Trophoblast cell (in vitro differentiated cells and primary cell): Measurements from ENCODE around the gene NR2F1.

Source experiments
- DNase-seq, 2 donors: peaks; one replicate each; pipeline ENCODE4 v3.0.0-alpha.2; 2016
- H2AFZ ChIP-seq: 2 replicates; pipeline ENCODE4 v1.6.1; 2013; ENCODE audit warnings: low read length, moderate library complexity, mild to moderate bottlenecking; ENCODE audit not compliant: insufficient read depth, poor library complexity
- H2AK5ac ChIP-seq: 2 replicates; pipeline ENCODE4 v1.6.1; 2013; ENCODE audit warnings: mild to moderate bottlenecking, low read length
- H2BK120ac ChIP-seq: 2 replicates; pipeline ENCODE4 v1.6.1; 2013; ENCODE audit warnings: low read length, mild to moderate bottlenecking, moderate library complexity; ENCODE audit not compliant: insufficient read depth, poor library complexity
- H2BK12ac ChIP-seq: 2 replicates; pipeline ENCODE4 v1.6.1; 2013; ENCODE audit warnings: mild to moderate bottlenecking, low read length, moderate library complexity
- H2BK5ac ChIP-seq: 2 replicates; pipeline ENCODE4 v1.6.1; 2013; ENCODE audit warnings: low read length, low read depth, moderate library complexity, mild to moderate bottlenecking; ENCODE audit not compliant: poor library complexity
- H3K14ac ChIP-seq: 2 replicates; pipeline ENCODE4 v1.6.1; 2013; ENCODE audit warnings: mild to moderate bottlenecking, low read length
- H3K18ac ChIP-seq: 2 replicates; pipeline ENCODE4 v1.6.1; 2013; ENCODE audit warnings: mild to moderate bottlenecking, low read length
- H3K23ac ChIP-seq: 2 replicates; pipeline ENCODE4 v1.6.1; 2013; ENCODE audit warnings: low read length
- H3K27ac ChIP-seq: 2 replicates; pipeline ENCODE4 v1.5.1; 2013; ENCODE audit warnings: low read depth, mild to moderate bottlenecking, inconsistent platforms, low read length, moderate library complexity
- H3K27me3 ChIP-seq: 2 replicates; pipeline ENCODE4 v1.6.1; 2013; ENCODE audit warnings: inconsistent platforms, mild to moderate bottlenecking, low read length, moderate library complexity; ENCODE audit not compliant: insufficient read depth
- H3K36me3 ChIP-seq, 2 experiments: 1 replicate in 1 of 2; 2 replicates in 1 of 2; pipeline ENCODE4 v1.6.1; 2013; ENCODE audit warnings: low read length in 2 of 2, mild to moderate bottlenecking in 2 of 2, moderate library complexity in 1 of 2; ENCODE audit not compliant: insufficient read depth in 2 of 2, control insufficient read depth in 1 of 2
- H3K4ac ChIP-seq: 2 replicates; pipeline ENCODE4 v1.6.1; 2013; ENCODE audit warnings: low read depth, mild to moderate bottlenecking, low read length, moderate library complexity
- H3K4me1 ChIP-seq, 2 experiments: 1 replicate in 1 of 2; 2 replicates in 1 of 2; pipeline ENCODE4 v1.6.1; 2013; ENCODE audit warnings: low read length in 2 of 2, mild to moderate bottlenecking in 2 of 2, moderate library complexity in 1 of 2; ENCODE audit not compliant: insufficient read depth in 2 of 2, control insufficient read depth in 1 of 2
- H3K4me2 ChIP-seq: 2 replicates; pipeline ENCODE4 v1.6.1; 2013; ENCODE audit warnings: inconsistent platforms, mild to moderate bottlenecking, low read length, moderate library complexity
- H3K4me3 ChIP-seq: 2 replicates; pipeline ENCODE4 v1.5.1; 2013; ENCODE audit warnings: mild to moderate bottlenecking, low read depth, low read length, inconsistent platforms
- H3K79me1 ChIP-seq: one replicate; pipeline ENCODE4 v1.6.1; 2013; ENCODE audit warnings: low read length
- H3K79me2 ChIP-seq: 2 replicates; pipeline ENCODE4 v1.6.1; 2013; ENCODE audit warnings: low read length, mild to moderate bottlenecking; ENCODE audit not compliant: control insufficient read depth, insufficient read depth, poor library complexity
- H3K9ac ChIP-seq: 2 replicates; pipeline ENCODE4 v1.6.1; 2013; ENCODE audit warnings: mild to moderate bottlenecking, low read length
- H3K9me3 ChIP-seq: 2 replicates; pipeline ENCODE4 v1.6.1; 2013; ENCODE audit warnings: low read depth, mild to moderate bottlenecking, control low read depth, inconsistent platforms, low read length; ENCODE audit not compliant: insufficient read depth
- H4K12ac ChIP-seq: 2 replicates; pipeline ENCODE4 v1.6.1; 2013; ENCODE audit warnings: low read depth, mild to moderate bottlenecking, low read length, moderate library complexity
- H4K8ac ChIP-seq: 2 replicates; pipeline ENCODE4 v1.6.1; 2013; ENCODE audit warnings: low read depth, mild to moderate bottlenecking, low read length, moderate library complexity
- H4K91ac ChIP-seq: one replicate; pipeline ENCODE4 v1.6.1; 2013; ENCODE audit warnings: low read depth, mild to moderate bottlenecking, low read length, moderate library complexity
- WGBS: extraction: QIAGEN DNeasy Blood & Tissue Kit; methylation state at CpG from one replicate; pipeline ENCODE4 v1.1.7; 2013; ENCODE audit warnings: missing lambda C conversion rate; ENCODE audit not compliant: insufficient read length, insufficient coverage; ENCODE audit errors: extremely low coverage; 5-methylcytosine and 5-hydroxymethylcytosine counted together

Gene NR2F1

DNA sequence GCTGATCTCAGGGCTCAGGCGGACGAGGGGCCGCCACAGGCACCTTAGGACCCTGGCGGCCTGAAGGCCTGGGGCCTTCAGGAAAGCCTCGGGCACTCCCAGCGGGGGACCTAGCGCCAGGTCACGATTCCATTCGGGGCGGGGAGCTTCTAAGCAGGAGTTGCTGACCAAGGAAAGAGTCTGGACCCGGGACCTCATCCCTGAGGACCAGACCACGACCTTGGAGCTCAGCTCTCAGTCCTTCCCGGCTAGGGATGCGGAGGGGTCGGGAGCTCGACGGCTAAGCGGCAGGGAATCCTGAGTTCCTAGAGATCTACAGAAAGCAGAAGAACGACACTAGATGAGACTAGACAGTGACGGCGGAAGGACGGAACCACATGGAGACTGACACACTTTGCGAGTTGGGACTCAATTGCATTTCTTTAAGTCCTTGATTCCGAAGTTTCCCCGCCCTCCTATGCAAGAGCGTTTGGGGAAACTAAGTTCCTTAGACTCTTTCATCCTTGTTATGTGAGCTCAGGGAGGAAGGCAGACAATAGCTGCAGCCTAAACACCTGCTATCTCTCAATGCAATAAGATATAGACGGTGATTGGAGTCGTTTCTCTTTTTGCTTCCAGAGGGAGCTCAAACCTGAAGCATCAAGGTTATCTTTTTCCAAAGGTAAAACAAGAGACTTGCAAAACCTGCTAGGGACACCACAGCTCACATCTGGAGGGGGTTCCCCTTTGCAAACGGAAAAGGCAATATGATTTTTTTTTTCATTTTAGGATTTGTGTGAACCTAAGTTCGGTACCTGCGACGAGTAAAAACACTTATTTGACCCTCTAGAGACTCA lies 11.7 kb upstream of the NR2F1 start:
- Histone ChIP-seq H3K79me2 (no peaks in the 10 kb centered on the region), H2BK120ac (no peak overlapping the region), H4K91ac (no peak overlapping the region), H4K12ac (no peak overlapping the region), H3K4me3 (peak overlapping the region; percentile 62), H4K8ac (no peak overlapping the region), H3K27ac (no peak overlapping the region), H2AK5ac (no peak overlapping the region), H3K23ac (no peak overlapping the region), H2AFZ (no peak overlapping the region), H2BK12ac (no peak overlapping the region), H3K9me3 (peaks cover 6% of the 10 kb centered on the region), H3K4me2 (peak overlapping the region; percentile 72), H3K79me1 (no peaks in the 10 kb centered on the region), H3K9ac (no peak overlapping the region), H3K4me1 (peaks cover 3 to 13% of the 10 kb centered on the region in 2 experiments), H3K18ac (no peak overlapping the region), H2BK5ac (no peak overlapping the region), H3K14ac (no peak overlapping the region), H3K4ac (no peak overlapping the region), H3K27me3 (peaks cover 59% of the 10 kb centered on the region), H3K36me3 (no peaks in the 10 kb centered on the region)
- no CpG with 5 or more reads among the region's 32 CpGs for WGBS
- DNase-seq: no peak

DNA sequence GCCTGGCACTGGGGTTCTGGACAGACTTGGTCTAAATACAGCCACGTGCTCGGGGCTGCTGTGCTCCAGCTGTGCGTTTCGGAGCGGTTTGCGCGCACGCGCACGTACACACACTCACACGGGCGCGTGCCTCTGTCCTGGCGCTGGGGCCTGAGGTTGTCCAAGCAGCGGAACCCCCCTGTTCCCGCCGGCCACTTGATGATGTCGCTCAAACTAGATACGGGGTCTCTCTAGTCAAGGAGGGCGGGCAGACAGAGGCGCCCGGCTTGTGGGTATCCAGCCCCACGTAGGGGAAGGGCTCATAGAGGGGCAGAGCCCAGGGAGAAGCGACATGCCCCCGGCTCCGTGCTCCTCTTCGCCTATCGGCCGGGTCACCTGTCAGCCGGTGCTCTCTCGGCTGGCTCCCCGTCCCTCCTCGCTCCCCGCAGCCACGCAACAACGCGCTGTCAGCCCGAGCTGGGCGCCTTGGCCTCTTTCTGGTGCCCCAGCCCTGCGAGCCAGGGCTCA lies 10.9 kb upstream of the NR2F1 start:
- H3K18ac ChIP-seq: no peak overlapping the region
- no peak overlapping the region for H2BK120ac ChIP-seq
- H2AK5ac ChIP-seq: no peak overlapping the region
- H3K79me2 ChIP-seq: no peaks in the 10 kb centered on the region
- no peak overlapping the region for H4K12ac ChIP-seq
- H3K14ac ChIP-seq: no peak overlapping the region
- no CpG with 5 or more reads among the region's 40 CpGs for WGBS
- no peak overlapping the region for H3K27ac ChIP-seq
- no peak overlapping the region for H2BK12ac ChIP-seq
- H3K4ac ChIP-seq: no peak overlapping the region
- H3K4me2 ChIP-seq: peak overlapping the region; percentile 44
- no peak overlapping the region for H3K4me3 ChIP-seq
- no peak overlapping the region for H3K9ac ChIP-seq
- no peak overlapping the region for H3K23ac ChIP-seq
- no peak overlapping the region for H2BK5ac ChIP-seq
- peaks cover 62% of the 10 kb centered on the region for H3K27me3 ChIP-seq
- no peak overlapping the region for H2AFZ ChIP-seq
- H3K79me1 ChIP-seq: no peaks in the 10 kb centered on the region
- H3K4me1 ChIP-seq: peaks cover 3 to 13% of the 10 kb centered on the region in 2 experiments
- no peak for DNase-seq
- peaks cover 6% of the 10 kb centered on the region for H3K9me3 ChIP-seq
- no peaks in the 10 kb centered on the region for H3K36me3 ChIP-seq
- no peak overlapping the region for H4K8ac ChIP-seq
- no peak overlapping the region for H4K91ac ChIP-seq

DNA sequence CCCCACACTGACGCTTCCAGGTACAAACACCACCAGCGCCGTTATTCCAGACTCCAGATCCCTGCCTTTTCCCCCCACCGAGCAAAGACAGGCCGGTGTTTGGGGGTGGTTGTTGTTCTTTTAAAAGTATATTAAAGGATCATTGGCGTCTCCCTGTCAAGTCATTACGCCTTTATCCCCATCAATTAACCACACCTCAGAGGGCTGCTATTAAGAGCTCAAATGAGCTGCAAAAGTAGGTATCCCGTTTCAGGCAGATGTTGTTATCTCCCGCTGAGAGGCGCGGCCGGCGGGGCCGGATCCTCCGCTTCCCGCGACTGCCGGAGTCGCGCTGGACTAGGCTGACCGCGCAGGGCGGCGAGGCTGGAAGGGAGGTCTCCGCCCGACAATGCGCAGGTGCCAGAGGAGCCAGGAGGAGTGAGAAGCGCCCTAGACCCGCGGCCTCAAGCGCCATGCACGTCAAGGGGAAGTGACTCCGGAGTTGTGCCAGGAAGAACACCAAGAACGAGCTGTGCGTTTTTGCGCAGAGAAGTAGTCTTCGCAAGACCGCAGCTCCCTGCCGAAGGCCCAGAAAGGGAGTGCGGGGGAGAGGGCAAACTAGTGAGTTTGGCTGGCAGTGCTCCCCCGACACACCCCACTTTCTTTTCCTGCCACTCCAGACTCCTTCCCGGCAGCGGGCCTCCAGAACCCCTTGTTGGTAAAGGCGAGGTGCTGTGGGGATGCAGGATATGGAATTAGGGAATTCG lies 10.2 kb upstream of the NR2F1 start:
- Histone ChIP-seq H2BK120ac (no peak overlapping the region), H3K36me3 (no peaks in the 10 kb centered on the region), H3K23ac (no peak overlapping the region), H2AK5ac (no peak overlapping the region), H3K27me3 (peaks cover 68% of the 10 kb centered on the region), H4K12ac (no peak overlapping the region), H4K91ac (no peak overlapping the region), H2BK12ac (no peak overlapping the region), H3K4ac (no peak overlapping the region), H3K9me3 (peaks cover 6% of the 10 kb centered on the region), H3K18ac (no peak overlapping the region), H2BK5ac (no peak overlapping the region), H3K4me2 (peak overlapping the region; percentile 19), H3K9ac (no peak overlapping the region), H3K4me3 (no peak overlapping the region), H2AFZ (no peak overlapping the region), H3K4me1 (peaks cover 3 to 13% of the 10 kb centered on the region in 2 experiments), H3K27ac (no peak overlapping the region), H3K79me2 (no peaks in the 10 kb centered on the region), H3K14ac (no peak overlapping the region), H4K8ac (no peak overlapping the region), H3K79me1 (no peaks in the 10 kb centered on the region)
- WGBS: no CpG with 5 or more reads among the region's 45 CpGs
- no peak for DNase-seq

DNA sequence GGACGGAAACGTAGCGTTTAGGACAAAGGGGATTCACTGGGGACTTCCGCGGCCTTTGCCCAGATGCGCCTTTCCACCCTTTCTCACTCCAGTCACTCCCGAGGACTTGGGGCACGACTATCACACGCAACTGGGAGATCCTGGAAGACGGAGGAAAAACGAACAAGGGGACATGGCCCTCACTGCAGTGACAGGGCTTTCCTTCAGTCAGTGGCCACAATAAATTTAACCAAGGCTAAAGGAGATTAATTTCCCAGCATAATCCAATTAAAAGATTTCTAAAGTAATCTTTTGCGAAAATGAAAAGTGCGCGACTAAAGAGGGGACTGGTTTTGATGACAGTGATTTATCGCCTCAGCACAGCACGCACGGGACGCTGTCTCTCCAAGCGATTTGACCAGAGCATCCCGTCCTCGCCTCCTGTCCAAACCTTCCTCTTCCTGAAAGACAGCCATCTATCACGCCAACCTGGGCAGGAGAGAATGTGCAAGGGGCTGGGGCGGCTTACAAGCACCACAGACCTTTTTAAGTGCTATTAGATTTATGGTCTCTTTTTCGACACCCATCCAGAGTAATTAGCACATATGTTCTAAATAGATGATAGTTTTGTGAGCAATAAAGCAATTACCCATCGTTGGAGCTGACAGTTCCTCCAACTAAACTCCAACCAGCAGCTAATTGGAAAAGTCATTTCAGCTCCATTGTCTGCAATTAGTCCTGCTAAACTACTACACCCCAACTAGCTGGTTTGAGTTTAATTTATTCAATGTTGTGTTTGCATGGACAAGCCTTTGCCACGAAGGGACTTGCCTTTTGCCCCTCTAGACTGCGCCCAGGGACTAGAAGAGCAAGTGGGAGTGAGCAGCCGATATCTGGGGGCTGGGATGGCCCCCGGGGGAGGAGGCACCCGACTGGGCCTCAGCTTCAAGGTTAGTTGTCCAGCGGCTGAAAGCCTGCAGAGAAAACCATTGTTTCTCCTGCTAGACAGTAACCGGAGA lies 9.4 kb upstream of the NR2F1 start:
- no peak overlapping the region for H3K23ac ChIP-seq
- H4K12ac ChIP-seq: no peak overlapping the region
- H3K79me1 ChIP-seq: no peaks in the 10 kb centered on the region
- H3K27ac ChIP-seq: no peak overlapping the region
- H3K4me1 ChIP-seq: peaks cover 3 to 13% of the 10 kb centered on the region in 2 experiments
- H4K8ac ChIP-seq: no peak overlapping the region
- no peak overlapping the region for H2BK120ac ChIP-seq
- H3K4me2 ChIP-seq: no peak overlapping the region
- H3K27me3 ChIP-seq: peaks cover 76% of the 10 kb centered on the region
- H3K14ac ChIP-seq: no peak overlapping the region
- H3K9ac ChIP-seq: no peak overlapping the region
- no peak overlapping the region for H3K4me3 ChIP-seq
- no CpG with 5 or more reads among the region's 32 CpGs for WGBS
- H3K18ac ChIP-seq: no peak overlapping the region
- no peaks in the 10 kb centered on the region for H3K79me2 ChIP-seq
- no peak overlapping the region for H2AK5ac ChIP-seq
- no peak overlapping the region for H2BK5ac ChIP-seq
- H3K36me3 ChIP-seq: no peaks in the 10 kb centered on the region
- H3K9me3 ChIP-seq: peaks cover 6% of the 10 kb centered on the region
- H3K4ac ChIP-seq: no peak overlapping the region
- no peak overlapping the region for H2AFZ ChIP-seq
- no peak overlapping the region for H2BK12ac ChIP-seq
- DNase-seq: no peak
- H4K91ac ChIP-seq: no peak overlapping the region
